Measurements from ENCODE around the gene BTD. TPM values are rescaled to one million over a fixed set of nuclear protein-coding genes. Genes with fewer than 3 reads are reported as not detected.

BTD gene
- total RNA-seq, 2 donors from 2014 or later = 17.3 to 21.2 TPM

DNA sequence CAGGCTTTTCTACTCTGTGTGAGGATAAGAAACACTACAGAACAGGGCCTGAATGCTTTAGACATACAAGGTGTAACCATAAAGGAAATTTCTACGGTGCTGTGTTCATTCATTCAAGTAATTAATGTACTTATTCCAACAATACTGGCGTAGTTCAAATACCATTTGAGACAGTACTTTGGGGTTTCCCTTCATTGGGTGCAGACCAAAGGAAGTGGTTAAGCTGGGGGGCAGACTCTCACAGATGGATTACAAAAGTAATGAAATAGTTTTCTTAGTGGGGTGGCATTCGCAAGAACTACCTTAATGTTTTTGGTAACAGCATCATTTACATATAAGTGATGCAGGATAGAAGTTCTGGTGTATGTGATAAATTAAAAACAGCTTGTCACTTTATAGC, 65.9 kb downstream of the BTD start:
- Mint-ChIP-seq H3K27ac (peak overlapping the region; percentile 90), H3K4me1 (peaks cover 13% of the 10 kb centered on the region), H3K27me3 (no peaks in the 10 kb centered on the region), H3K36me3 (ENCODE audit: low read depth) (peaks cover 12% of the 10 kb centered on the region), H3K4me3 (no peak overlapping the region)
- peak; percentile 97 for ATAC-seq
- H3K9me3 ChIP-seq (ENCODE audit: control insufficient read depth, low read length, poor library complexity, severe bottlenecking) = no peaks in the 10 kb centered on the region
- peak in 2 of 3 donors; percentile 16 to 21 for DNase-seq

- ATAC-seq = no peak
These were observed 72.0 kb downstream of the BTD start for GRCh38 chr3:15673536-15673935.

GRCh38 chr3:15676259-15676658, 74.7 kb downstream of the BTD start:
- Mint-ChIP-seq H3K27ac (no peak overlapping the region), H3K4me3 (no peak overlapping the region), H3K4me1 (no peaks in the 10 kb centered on the region), H3K36me3 (ENCODE audit: low read depth) (peaks cover 2% of the 10 kb centered on the region), H3K27me3 (no peaks in the 10 kb centered on the region)
- no peak for DNase-seq
- no peaks in the 10 kb centered on the region for H3K9me3 ChIP-seq (ENCODE audit: control insufficient read depth, low read length, poor library complexity, severe bottlenecking)
- no peak for ATAC-seq

More at GRCh38 chr3:15673536-15673935, 72.0 kb downstream of the BTD start:
- H3K4me3 Mint-ChIP-seq = no peak overlapping the region
- H3K27me3 Mint-ChIP-seq = no peaks in the 10 kb centered on the region
- H3K27ac Mint-ChIP-seq = no peak overlapping the region
- peaks cover 2% of the 10 kb centered on the region for H3K4me1 Mint-ChIP-seq
- H3K9me3 ChIP-seq (ENCODE audit: control insufficient read depth, low read length, poor library complexity, severe bottlenecking) = no peaks in the 10 kb centered on the region
- no peak for DNase-seq
- peaks cover 10% of the 10 kb centered on the region for H3K36me3 Mint-ChIP-seq (ENCODE audit: low read depth)

- no peak for ATAC-seq
- H3K9me3 ChIP-seq (ENCODE audit: control insufficient read depth, low read length, poor library complexity, severe bottlenecking) = no peaks in the 10 kb centered on the region
- no peaks in the 10 kb centered on the region for H3K27me3 Mint-ChIP-seq
- peak overlapping the region; percentile 15 for H3K4me3 Mint-ChIP-seq
- H3K27ac Mint-ChIP-seq = no peak overlapping the region
- peaks cover 2% of the 10 kb centered on the region for H3K36me3 Mint-ChIP-seq (ENCODE audit: low read depth)
- no peaks in the 10 kb centered on the region for H3K4me1 Mint-ChIP-seq
- DNase-seq = no peak
These were observed 77.8 kb downstream of the BTD start for GRCh38 chr3:15679306-15679705.

- ATAC-seq = no peak
- Mint-ChIP-seq H3K4me1 (peaks cover 3% of the 10 kb centered on the region), H3K36me3 (ENCODE audit: low read depth) (peaks cover 2% of the 10 kb centered on the region), H3K4me3 (no peak overlapping the region), H3K27me3 (no peaks in the 10 kb centered on the region), H3K27ac (no peak overlapping the region)
- no peak for DNase-seq
- no peaks in the 10 kb centered on the region for H3K9me3 ChIP-seq (ENCODE audit: control insufficient read depth, low read length, poor library complexity, severe bottlenecking)
These were observed 80.1 kb downstream of the BTD start for GRCh38 chr3:15681668-15682067.

- Mint-ChIP-seq H3K27ac (no peak overlapping the region), H3K27me3 (no peaks in the 10 kb centered on the region), H3K36me3 (ENCODE audit: low read depth) (no peaks in the 10 kb centered on the region), H3K4me3 (no peak overlapping the region), H3K4me1 (peaks cover 3% of the 10 kb centered on the region)
- ATAC-seq (no peak), DNase-seq (no peak)
- H3K9me3 ChIP-seq (ENCODE audit: control insufficient read depth, low read length, poor library complexity, severe bottlenecking) = no peaks in the 10 kb centered on the region
These were observed 81.1 kb downstream of the BTD start for GRCh38 chr3:15682561-15683185.

DNA sequence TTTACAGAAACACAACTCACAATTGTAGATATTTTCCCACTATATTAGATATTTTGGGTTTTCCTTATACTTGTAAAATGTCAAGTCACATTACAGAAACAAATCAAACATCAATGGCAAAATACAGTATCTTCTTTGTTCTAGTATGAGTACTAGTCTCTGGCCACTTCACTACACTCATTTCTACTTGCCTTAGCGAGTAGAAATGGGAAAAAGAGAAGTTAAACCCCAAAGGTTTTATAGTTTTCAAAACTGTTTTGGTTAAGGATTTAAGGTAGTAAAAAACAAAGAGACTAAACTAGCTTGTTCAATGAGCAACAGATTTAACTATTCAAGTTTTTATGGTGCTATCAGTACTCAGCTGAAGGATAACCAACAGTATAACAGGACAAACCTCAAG, 81.7 kb downstream of the BTD start:
- H3K27me3 Mint-ChIP-seq = no peaks in the 10 kb centered on the region
- ATAC-seq (no peak), DNase-seq (no peak)
- H3K36me3 Mint-ChIP-seq (ENCODE audit: low read depth) = no peaks in the 10 kb centered on the region
- H3K4me3 Mint-ChIP-seq = no peak overlapping the region
- no peak overlapping the region for H3K27ac Mint-ChIP-seq
- peaks cover 3% of the 10 kb centered on the region for H3K4me1 Mint-ChIP-seq
- H3K9me3 ChIP-seq (ENCODE audit: control insufficient read depth, low read length, poor library complexity, severe bottlenecking) = no peaks in the 10 kb centered on the region

DNA sequence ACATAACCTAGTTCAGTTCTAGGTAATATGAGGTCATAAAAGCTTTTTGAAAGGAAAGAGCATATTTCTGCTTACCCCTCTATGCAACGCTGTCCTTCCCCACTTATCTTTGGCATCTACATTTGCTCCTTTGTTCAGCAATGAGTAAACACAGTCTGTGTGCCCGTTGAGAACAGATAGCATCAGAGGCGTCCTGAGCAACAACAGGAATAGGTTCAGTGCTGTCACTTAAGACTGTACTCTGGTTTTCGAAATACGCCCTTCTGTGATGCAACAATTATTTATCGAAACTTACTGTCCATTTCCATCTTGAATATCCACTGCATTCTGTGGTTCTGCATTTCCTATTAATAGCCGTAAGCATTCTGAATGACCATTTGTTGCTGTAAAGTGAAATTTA, 84.4 kb downstream of the BTD start:
- Mint-ChIP-seq H3K4me3 (no peak overlapping the region), H3K36me3 (ENCODE audit: low read depth) (peaks cover 2% of the 10 kb centered on the region), H3K27ac (no peak overlapping the region), H3K4me1 (peaks cover 3% of the 10 kb centered on the region), H3K27me3 (no peaks in the 10 kb centered on the region)
- ATAC-seq = peak; percentile 65
- no peak for DNase-seq
- no peaks in the 10 kb centered on the region for H3K9me3 ChIP-seq (ENCODE audit: control insufficient read depth, low read length, poor library complexity, severe bottlenecking)

DNA sequence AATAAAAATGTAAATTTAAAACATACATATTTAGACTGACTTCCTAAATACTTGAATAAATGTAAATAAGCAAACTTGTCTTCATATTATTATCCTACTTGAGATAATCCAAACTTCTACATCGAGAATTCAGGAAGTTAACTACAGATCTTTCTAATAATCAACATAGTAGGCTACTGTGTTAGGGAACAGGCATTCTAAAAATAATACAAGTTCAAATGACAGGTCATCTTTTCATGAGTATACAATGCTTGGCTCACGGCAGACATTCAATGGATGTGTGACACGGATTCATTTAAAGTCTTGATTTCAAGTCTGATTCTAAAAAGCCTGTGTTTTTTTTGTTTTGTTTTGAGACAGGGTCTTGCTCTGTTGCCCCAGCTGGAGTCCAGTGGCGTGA, 88.7 kb downstream of the BTD start:
- no peak for DNase-seq
- H3K4me3 Mint-ChIP-seq = no peak overlapping the region
- H3K4me1 Mint-ChIP-seq = peaks cover 4% of the 10 kb centered on the region
- no peaks in the 10 kb centered on the region for H3K27me3 Mint-ChIP-seq
- ATAC-seq = no peak
- no peaks in the 10 kb centered on the region for H3K9me3 ChIP-seq (ENCODE audit: control insufficient read depth, low read length, poor library complexity, severe bottlenecking)
- no peak overlapping the region for H3K27ac Mint-ChIP-seq
- peaks cover 6% of the 10 kb centered on the region for H3K36me3 Mint-ChIP-seq (ENCODE audit: low read depth)

- Mint-ChIP-seq H3K27ac (no peak overlapping the region), H3K27me3 (no peaks in the 10 kb centered on the region), H3K36me3 (ENCODE audit: low read depth) (peaks cover 6% of the 10 kb centered on the region), H3K4me3 (no peak overlapping the region), H3K4me1 (peaks cover 4% of the 10 kb centered on the region)
- H3K9me3 ChIP-seq (ENCODE audit: control insufficient read depth, low read length, poor library complexity, severe bottlenecking) = no peaks in the 10 kb centered on the region
- ATAC-seq (no peak), DNase-seq (no peak)
These were observed 89.2 kb downstream of the BTD start for GRCh38 chr3:15690748-15691147.

DNA sequence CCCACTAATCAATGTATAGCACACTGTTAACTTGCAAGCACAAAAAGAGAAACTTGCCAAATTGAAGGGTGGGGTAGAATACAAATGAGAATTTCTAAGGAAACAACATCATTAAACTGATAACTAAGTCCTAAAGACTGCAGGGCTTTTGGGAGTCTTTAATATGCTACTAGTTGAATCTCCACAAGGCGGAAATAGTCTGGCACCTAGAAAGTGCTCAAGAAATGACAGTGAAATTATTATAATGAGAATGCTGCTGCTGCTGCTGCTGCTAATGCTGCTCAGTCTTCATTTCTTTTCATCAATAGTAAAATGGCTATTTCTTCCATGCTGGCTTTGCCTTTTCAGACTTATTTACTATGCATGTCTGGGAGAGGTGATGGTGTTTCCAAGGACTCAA, 91.8 kb downstream of the BTD start:
- Mint-ChIP-seq H3K4me3 (no peak overlapping the region), H3K36me3 (ENCODE audit: low read depth) (peaks cover 6% of the 10 kb centered on the region), H3K4me1 (peaks cover 4% of the 10 kb centered on the region), H3K27ac (no peak overlapping the region), H3K27me3 (no peaks in the 10 kb centered on the region)
- no peaks in the 10 kb centered on the region for H3K9me3 ChIP-seq (ENCODE audit: control insufficient read depth, low read length, poor library complexity, severe bottlenecking)
- ATAC-seq (no peak), DNase-seq (no peak)

DNA sequence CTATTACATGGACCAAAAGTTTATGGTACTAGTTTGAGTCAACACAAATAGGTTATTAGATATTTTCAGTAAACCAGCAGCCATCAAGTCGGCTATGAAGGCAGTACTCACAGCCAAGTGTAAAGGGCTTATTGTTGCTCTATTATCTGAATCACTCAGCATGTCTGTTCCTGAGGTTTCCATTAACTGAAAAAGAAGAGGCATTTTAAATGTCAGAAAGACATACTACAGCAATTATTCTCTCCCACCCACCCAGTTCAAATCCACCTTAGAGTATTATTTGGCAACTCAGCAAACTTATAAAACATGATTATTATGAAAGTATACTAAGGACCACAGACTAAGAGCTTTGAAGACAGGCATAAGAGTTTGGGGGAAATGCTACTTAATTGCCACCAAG, 93.1 kb downstream of the BTD start:
- no peak for ATAC-seq
- H3K9me3 ChIP-seq (ENCODE audit: control insufficient read depth, low read length, poor library complexity, severe bottlenecking) = no peaks in the 10 kb centered on the region
- peaks cover 4% of the 10 kb centered on the region for H3K4me1 Mint-ChIP-seq
- H3K36me3 Mint-ChIP-seq (ENCODE audit: low read depth) = peaks cover 8% of the 10 kb centered on the region
- DNase-seq = no peak
- no peak overlapping the region for H3K4me3 Mint-ChIP-seq
- H3K27ac Mint-ChIP-seq = no peak overlapping the region
- H3K27me3 Mint-ChIP-seq = no peaks in the 10 kb centered on the region

Data from T-helper 17 cell (primary cell).